HG02759 (cell line): ENCODE results near the gene ANKRD6.

Source experiments
- ATAC-seq: cut with Tn5 transposase; IDR thresholded peaks from one replicate; pipeline ENCODE4 v1.9.1; 2021; ENCODE audit warnings: mild to moderate bottlenecking, moderate library complexity; ENCODE audit not compliant: unreplicated experiment

ANKRD6 gene

GRCh38 chr6:89682991-89683390 is 250.0 kb downstream of the ANKRD6 start:
- ATAC-seq = no peak
